ENCODE results near the gene PCMTD2.
"Not testable (repeated sequence)": the region's sequence is repeated elsewhere in the genome, so short reads cannot be mapped to it uniquely, and the experiment has no call there.

The PCMTD2 gene

GRCh38 chr20:64229507-64230061 is 26.0 kb upstream of the PCMTD2 start:
- no peak for TF ChIP-seq CTCF (IDR thresholded peaks at IDR 0.05; ENCODE audit: extremely low read depth, missing control alignments)

GRCh38 chr20:64230461-64231145 is 24.9 kb upstream of the PCMTD2 start:
- no peak for TF ChIP-seq CTCF (IDR thresholded peaks at IDR 0.05; ENCODE audit: extremely low read depth, missing control alignments)
- no peak for DNase-seq (ENCODE audit: low spot score)

More at GRCh38 chr20:64229507-64230061, 26.0 kb upstream of the PCMTD2 start:
- DNase-seq (ENCODE audit: low spot score): no peak

GRCh38 chr20:64231621-64232550 is 23.7 kb upstream of the PCMTD2 start:
- TF ChIP-seq CTCF (IDR thresholded peaks at IDR 0.05; ENCODE audit: extremely low read depth, missing control alignments): no peak
- no peak for DNase-seq (ENCODE audit: low spot score)

- no peak for TF ChIP-seq CTCF (IDR thresholded peaks at IDR 0.05; ENCODE audit: extremely low read depth, missing control alignments)
- DNase-seq (ENCODE audit: low spot score): no peak
These were observed 22.8 kb upstream of the PCMTD2 start for GRCh38 chr20:64232794-64233193.

GRCh38 chr20:64233725-64234124 is 21.8 kb upstream of the PCMTD2 start:
- no peak for TF ChIP-seq CTCF (IDR thresholded peaks at IDR 0.05; ENCODE audit: extremely low read depth, missing control alignments)
- no peak for DNase-seq (ENCODE audit: low spot score)

GRCh38 chr20:64234291-64234791 is 21.2 kb upstream of the PCMTD2 start:
- no peak for DNase-seq (ENCODE audit: low spot score)
- no peak for TF ChIP-seq CTCF (IDR thresholded peaks at IDR 0.05; ENCODE audit: extremely low read depth, missing control alignments)

GRCh38 chr20:64234921-64235565 is 20.5 kb upstream of the PCMTD2 start:
- not testable (repeated sequence) for DNase-seq (ENCODE audit: low spot score)

Data from GM20000 (cell line).